CD4-positive, alpha-beta T cell treated with Interleukin-10 for 1 hour (primary cell): ENCODE data around the gene PNPLA8.
"Not testable (repeated sequence)": the region's sequence is repeated elsewhere in the genome, so short reads cannot be mapped to it uniquely, and the experiment has no call there.

Experiments
- DNase-seq: peaks from one replicate; pipeline ENCODE4 v3.0.0-alpha.2; 2020

Gene PNPLA8

DNA sequence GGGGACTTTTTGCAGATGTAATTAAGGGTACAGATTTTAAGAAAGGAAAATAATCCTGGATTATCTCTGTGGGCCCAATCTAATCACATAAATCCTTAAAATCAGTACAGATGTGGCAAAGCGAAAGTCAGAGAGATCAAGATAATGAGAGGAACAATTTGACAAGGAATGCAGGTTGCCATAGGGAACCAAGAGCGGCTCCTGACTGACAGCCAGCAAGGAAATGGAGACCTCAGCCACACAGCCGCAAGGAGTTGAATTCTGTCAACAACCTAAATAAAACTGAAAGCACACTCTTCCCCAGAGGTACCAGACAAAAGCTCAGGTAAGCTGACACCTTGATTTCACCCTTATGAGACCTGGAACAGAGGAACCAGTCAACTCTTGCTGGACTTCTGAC is 3.4 kb upstream of the PNPLA8 start:
- DNase-seq: no peak

DNA sequence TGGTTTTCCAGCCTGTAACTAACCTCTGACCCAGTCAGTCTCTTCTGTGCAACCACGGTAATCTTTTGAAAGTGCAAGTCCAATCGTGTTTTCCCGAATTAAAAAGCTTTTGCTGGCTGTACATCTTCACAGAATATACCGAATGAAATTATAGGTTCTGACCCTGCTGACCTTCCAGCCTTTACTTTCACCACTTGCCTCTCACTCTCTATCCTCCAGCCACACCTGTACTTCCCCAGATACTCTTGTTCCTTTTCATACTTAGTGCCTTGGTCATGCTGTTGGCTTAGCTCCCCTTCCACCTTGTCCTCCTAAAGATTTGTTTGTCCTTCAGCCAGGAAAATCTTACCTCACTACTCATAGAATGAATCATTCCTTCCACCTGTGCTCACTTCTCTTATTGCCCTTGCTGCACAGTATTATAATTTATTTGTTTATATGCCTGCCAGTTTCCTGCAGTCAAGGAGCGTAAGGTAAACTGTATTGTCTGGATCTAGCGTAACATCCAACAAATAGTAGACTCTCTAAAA is 2.3 kb upstream of the PNPLA8 start:
- DNase-seq: no peak

DNA sequence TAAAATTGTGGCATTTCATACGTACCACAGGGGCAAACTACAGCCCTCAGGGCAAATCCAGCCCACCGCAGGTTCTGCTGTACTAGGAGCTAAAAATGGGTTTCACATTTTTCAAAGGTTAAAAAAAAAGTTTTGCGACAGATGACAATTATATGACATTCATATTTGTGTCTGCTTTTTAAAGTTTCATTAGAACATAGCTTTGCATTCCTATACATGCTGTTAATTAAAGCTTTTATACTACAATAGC is 758 bp upstream of the PNPLA8 start:
- DNase-seq: no peak

DNA sequence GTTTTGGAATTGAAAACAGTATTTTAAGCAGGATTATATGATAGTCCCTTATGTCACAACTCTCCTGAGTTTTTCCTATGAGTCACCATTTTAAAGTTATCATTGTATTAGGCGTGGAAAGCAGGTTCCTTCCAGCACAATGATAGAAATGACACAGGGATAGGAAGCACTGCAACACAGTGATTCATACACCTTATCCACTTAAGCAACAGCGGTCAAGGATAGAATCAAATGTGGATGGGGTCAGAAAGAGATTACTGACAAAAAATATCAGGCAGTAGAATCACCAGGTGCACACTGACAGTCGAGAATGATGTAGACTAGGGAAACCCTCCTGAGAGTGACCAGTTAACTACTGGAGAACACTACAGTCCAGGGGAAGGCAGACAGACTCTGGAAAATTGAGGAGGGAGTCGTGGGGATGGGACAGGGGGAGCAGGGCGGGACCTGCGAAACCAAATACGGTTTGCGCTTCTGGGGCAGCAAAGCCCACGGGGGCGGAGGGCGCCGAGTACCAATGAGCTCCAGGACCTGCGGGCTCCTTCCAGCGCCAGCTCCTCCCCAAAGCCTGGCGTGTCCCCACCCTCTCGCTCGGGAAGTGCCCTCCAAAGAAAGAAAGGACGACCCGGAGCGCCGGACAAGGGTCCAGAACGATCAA is 479 bp downstream of the PNPLA8 start:
- no peak for DNase-seq

DNA sequence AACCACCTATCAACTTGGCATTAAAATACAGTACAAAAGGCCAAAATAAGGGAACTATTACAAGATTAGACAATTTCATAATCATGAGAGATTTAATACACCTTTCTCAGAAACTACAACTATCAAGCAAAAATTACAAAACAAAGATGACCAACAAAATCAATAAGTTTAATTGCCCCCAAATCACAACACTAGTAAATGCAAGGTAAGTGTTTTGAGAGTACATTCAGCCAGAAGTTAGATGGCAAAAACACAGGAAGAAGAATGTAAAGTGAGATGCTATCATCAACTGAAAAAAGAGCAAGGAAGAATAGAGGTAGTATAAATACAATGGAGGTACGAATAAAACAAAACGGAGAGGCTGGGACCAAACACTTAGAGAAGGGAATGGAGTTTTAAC is 3.2 kb downstream of the PNPLA8 start:
- DNase-seq: no peak

DNA sequence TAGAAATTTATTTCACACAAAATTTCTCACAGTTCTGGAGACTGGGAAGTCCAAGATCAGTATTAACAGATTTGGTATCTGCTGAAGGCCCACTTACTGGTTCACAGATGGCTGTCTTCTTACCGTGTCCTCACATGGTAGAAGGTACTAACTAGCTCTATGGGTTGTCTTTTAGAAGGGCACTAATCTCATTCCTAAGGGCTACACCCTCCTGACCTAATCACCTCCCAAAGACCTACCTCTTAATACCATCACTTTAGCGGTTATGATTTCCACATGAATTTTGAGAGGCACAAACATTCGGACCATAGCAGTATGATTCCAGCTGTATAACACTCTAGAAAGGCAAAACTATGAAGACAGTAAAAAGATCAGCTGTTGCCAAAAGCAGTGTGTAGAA is 8.0 kb downstream of the PNPLA8 start:
- no peak for DNase-seq

DNA sequence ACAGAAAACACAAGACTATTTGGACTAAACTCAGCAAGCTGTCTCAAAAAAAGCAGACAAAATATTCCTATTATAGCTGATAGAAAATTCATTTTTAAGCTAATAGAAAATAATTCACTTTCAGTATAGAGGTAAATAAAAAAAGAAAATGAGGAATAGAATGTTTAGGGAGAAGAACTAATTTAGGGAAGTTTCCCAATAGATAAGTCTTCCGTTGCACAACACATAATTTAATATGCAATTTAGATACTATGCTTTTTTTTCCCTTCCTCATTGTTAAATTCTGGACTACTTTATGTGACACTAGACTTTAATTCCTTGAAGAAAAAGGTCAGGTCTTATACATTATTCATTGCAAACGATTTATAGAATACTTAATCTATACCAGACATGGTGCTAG is 10.3 kb downstream of the PNPLA8 start:
- no peak for DNase-seq

DNA sequence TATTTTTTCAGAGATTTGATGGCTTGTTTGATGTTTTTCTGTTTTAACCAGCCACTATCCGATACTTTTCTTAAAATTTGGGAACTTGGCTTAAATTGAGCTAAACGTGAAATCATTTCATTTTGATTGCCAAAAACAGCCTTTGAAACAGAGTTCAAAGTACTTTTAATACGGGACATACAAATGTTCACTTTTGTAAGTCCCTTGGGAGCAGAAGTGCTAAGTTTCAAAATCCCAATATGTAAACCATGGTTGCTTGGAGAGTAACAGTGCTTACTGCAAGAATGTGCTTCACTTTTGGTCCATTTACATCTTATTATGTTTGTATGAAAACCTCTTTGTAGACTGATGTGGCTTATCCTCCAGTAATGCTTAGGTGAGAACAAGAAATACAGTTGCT is 10.9 kb downstream of the PNPLA8 start:
- no peak for DNase-seq

DNA sequence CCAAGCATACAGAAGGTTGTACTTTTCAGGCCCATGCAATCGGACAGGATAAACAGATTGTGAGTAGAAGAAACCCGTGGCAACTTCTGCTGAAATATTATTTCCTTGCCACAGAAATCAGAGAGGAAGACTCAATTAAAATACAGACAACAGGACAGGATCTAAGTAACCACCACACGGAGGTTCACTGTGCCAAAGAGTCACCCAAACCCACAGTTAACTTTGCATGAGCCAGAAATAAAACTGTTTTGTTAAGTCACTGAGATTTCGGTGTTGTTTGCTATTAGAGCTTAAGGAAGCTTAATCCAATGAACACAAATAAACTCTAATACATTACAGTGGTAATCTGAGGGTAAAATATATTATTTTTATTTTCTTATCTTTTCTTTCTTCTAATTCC is 14.0 kb downstream of the PNPLA8 start:
- no peak for DNase-seq

DNA sequence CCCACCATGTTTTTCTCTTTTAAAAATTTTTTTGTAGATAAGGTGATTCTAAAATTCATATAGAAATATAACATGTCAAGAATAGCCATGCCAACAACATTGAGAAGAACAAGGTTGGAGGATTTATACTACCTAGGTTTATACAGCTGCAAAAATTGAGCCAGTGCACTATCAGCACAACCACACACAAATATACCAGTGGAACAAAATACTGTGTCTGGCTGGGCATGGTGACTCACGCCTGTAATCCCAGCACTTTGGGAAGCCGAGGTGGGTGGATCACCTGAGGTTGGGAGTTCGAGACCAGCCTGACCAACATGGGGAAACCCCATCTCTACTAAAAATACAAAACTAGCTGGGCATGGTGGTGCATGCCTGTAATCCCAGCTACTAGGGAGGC is 21.4 kb downstream of the PNPLA8 start:
- not testable (repeated sequence) for DNase-seq

DNA sequence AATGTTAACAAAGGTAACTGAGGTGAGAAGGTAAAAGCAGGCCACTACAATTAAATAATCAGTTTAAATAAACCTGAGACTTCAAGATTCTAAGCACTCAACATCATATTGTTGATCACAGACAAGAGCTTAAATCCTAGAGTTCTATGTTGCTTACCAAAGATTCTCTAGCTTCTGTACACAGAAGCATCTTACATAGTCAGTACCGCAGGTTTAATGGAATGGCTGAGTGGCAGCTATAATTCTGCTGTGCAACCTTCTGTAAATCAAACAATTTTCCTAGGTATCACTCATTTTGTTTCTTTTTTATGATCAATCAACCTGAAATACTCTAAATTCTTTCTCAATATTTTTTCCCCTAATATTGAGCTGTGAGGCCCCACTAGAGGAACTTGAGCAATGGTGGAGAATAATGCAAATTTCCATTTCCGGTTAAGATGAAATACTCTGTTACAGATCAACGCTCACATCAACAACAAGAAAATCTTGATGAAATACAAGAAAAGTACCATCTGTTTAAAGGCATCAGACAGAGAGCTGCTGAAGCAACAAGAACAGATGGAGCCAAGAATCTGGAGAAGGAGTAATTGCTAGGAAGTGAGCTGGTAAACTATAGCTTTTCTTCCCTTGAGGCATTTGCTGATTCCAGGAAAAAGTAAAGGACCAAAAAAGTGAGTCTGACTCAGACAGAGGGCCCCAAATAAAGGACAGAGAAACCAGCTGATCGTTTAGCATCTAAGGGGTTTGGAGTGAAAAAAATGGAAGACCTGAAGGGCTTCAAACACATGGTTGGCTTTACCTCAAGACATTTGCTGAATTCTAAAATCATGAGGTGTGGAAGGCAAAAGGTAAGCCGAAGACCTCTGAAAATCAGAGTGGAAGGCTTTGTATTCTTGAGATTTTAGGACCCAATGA is 22.6 kb downstream of the PNPLA8 start:
- no peak for DNase-seq

DNA sequence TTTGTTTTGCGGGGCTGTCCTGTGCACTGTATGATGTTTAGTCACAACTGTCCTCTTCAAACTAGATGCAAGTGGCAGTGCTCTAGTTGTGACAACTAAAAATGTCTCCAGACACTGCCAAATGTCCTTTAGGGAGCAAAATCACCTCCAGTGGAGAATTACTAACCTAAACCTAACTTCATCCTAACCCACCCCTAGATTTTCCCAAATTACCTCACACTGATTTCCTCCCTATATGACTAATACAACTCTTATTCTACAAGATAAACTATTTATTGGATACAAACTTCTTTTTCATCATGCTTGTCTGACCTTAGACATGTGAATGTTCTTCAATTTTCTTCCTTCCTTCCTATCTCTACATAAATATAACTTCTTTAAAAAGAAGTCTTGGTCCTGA is 26.4 kb downstream of the PNPLA8 start:
- DNase-seq: no peak

DNA sequence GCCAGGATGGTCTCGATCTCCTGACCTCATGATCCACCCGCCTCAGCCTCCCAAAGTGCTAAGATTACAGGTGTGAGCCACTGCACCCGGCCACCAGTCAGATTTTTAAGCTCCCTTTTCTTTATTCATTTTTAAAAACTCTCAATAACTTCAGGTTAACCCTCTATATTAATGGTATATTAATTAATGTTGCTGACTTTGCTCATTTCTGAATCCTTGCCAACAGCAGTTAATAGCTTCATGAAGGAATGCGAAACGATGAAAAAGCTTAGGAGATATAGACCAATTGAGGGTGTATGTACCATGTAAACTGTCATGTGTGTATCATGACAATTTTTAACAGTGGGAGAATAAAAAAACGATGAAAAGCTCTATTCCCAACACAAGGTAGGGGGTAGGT is 27.5 kb downstream of the PNPLA8 start:
- no peak for DNase-seq

DNA sequence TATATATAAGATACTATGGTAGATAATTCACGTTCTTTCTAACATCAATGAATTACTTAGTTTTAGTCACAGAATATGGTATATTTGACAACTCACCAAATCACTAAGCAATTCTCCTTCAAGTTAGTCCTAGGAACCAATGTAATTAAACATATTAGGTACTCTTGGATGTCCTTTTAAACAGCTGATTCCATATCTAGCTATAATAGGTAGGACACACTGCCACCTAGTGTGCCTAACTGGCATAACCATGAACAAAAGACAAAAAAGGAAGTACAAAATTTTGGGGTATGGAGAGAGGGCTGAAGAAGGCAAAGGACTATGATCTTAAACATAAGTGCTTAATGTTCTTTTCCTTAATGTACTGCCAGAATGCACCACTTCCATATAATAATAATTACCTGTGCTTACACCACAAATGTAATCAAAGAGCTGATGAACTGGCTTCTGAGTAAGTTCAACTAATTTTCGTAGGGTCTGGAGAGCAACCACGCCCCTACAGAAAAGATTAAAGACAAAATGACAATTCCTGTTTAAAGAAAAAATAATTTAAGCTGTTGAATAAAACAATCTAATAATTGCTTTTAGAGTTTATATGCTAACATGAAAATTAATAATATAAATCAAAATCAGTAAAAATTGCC is 28.7 kb downstream of the PNPLA8 start:
- peak; percentile 63 for DNase-seq

DNA sequence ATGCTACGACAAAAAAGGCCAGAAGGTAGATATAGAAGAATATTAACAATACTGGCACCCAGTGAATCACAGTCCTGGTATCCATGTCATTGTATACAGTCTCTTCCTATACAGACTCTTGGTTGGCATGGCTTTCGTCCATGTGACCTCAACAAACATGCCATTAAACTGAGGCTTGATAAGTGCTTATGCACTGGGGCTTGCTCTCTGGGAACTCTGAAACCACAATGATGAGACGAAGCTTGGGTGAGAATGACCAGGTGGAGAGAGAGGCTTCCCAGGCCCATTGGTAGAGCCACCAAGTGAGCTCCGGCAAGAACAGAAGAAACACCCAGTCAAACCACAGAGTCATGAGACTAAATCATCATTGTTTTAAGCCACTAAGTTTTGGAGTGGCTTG is 33.2 kb downstream of the PNPLA8 start:
- no peak for DNase-seq

DNA sequence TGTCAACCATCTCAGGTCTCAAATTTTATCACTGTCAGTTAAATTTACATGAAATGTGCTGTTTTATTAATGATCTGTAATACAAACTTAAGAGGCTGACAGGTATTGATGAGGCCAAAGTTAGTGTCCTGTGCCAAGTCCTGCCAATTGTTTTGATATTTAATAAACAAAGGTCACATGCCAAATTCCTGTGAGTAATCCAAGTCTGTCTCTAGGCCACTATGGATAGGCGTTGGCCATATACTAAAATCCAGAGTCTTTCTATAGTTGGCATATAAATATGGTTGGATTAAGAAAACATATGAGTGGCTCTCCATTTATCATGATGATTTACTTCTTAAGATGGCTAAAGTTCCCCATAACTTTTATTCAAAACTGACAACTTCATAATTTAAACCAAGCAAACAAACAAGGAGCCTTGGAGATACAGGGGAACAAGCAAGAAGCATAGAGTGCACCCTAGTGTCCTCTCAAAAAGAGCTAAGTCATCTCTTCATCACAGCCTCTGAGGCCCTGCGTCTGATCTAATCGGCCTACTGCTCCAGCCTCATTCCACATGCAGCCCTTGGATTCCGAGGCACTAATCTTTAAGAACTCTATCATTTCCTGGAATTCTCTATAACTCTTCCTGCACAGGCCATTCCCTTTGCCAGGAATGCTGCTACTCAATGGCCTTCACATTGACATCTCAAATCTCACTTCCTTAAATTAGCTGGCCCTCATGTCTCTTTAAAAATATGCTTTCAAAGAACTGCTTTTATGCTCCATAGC is 37.0 kb downstream of the PNPLA8 start:
- DNase-seq: no peak

DNA sequence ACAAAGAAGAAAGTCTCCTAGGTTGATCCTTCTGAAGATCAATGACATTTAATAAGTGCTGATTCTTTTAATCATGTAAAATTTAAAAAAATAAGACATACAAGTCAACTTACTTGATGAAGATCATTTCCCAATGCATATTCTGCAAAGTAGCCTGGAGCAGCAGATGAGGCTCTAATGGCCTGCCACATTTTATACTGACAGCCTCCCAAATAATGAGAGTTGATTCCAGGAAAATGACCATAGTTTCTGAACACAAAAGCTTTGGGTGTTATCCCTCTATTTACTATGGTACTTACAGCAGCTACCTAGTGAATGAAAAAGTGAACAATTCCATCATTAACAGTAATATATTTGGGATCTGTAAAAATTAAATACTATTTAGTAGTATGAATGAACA is 38.3 kb downstream of the PNPLA8 start:
- DNase-seq: no peak

DNA sequence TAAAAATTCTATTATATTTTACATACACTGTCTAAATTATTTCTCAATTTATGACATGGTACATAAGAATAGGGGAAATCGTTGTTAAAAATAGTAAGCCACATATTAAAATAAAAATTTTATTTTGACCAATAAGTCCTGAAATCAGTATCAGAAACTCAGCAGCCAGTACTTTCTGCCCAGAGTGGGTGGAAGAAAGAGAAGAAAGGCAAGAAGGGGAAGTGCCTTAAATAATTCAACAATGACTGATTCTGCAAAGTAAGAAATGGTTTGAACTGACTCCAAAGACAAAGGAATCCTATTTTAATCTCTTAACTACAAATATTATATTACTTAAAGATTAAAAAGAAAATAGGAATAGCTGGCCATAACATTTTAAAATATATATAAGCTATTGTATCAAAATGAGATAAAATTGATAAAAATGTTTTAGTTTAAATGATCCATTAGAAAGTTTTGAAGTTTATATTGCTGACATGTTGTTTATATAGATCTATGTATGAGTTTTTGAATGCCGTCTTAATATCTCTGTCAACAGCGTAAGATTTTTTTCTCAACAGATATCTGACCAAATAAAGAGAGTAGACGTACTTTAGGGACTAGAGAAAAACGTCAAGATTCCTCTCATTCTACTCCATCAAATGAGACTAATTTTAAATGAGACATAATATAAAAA is 39.5 kb downstream of the PNPLA8 start:
- DNase-seq: no peak

DNA sequence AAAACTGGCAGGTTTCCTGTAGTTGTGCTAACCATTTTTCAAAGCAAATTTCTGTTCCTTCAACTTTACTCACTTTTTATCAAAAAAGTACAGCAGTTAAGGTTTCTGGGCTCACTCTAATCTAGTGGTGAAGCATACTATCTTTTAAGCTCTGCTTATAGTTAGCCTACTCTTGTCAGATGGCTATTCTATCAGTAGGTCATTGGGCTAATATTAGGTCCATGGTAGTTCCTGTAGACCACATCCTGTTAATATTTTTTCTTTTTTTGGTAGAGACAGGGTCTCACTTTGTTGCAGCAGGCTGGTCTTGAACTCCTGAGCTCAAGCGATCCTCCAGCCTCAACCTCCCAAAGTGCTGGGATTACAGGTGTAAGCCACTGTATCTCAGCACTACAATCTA is 41.8 kb downstream of the PNPLA8 start:
- no peak for DNase-seq

DNA sequence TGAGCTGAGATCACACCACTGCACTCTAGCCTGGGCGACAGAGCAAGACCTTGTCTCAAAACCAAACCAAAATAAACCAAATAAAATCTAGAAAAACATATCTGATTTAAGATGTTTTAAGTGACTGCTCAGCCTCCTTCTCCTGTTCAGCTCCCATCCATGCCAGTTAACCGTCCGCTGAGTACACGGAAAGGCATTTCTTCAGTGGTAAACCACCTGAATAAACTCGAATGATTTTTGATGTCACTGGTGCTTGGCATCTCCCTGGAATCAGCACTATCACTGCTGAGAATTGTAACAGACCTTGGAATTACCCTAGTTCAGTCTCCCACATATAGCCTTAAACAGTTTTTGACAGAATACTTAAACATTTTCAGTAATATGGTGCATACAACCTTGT is 45.6 kb downstream of the PNPLA8 start:
- DNase-seq: no peak

DNA sequence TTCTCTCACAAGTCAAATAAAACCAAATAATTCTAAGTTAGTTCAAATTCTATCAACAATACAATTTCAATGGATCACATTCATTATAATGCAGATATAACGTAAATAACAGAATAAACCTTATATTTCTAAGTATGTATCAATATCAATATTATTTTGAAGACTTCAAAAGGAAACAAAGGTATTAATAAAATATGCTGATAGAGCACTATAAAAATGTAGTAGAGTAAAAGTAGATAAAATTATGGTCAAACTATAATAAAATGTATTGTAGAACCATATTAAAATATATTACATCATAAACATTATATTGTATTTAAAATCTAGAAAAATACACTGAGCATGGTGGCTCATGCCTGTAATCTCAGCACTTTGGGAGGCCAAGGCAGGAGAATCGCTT is 46.2 kb downstream of the PNPLA8 start:
- no peak for DNase-seq

DNA sequence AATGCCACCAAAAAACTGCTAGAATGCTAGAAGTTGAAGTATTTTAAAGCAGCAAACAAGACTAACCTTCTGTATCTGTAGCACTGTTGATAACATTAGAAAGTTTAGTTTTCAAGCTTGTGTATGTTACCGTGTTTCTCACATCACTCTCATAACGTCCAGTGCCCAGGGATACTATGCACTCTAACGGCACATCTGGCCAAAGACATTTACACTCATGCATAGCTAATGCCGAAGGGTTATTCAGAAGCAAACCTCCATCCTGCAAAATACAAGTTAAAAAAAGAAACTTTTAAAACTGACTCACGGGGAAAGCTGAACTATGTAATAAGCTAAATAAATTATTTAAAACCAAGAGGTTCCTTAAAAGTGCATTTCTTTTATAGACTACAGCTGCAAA is 46.8 kb downstream of the PNPLA8 start:
- DNase-seq: no peak

DNA sequence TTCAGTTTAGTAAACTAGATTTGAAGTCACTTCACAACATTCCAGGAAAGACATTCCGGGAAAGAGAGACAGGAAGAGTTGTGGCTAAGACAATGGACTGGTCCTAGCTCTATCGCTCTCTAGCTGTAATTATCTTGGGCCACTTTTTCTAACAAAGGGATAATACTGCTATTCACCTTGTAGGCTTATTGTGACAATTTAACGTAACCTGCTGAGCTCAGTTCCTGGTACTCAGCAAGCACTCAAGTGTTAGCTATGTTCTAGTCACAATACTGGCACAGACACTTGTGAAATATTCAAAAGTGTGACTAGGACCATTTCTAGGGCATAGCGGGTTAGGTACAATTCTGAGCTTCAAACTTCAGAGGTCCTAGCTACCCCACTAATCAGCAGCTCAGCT is 57.7 kb downstream of the PNPLA8 start:
- DNase-seq: no peak
